Gastroesophageal sphincter (tissue), 4 donors: Measurements from ENCODE around the gene GALNT7. TPM values are rescaled to one million over a fixed set of nuclear protein-coding genes. Genes with fewer than 3 reads are reported as not detected.
A peak's percentile ranks its signal among the peaks of the same experiment; 100 is the strongest.

Experiments
- ATAC-seq: fragments of 150-250 bp; one replicate; pipeline ENCODE4 v1.9.1; 2016; ENCODE audit warnings: mild to moderate bottlenecking, moderate library complexity
- H3K27ac ChIP-seq, 4 donors: fragments of 200-600 bp; sonication (generic) in 3 of 4; 1 replicate in 3 of 4; 2 replicates in 1 of 4; pipeline ENCODE4 v1.5.1; 2016 to 2019
- H3K27me3 ChIP-seq: fragments of 200-600 bp; sonication (generic); one replicate; pipeline ENCODE4 v1.5.1; 2019
- H3K36me3 ChIP-seq, 2 donors: fragments of 200-600 bp; sonication (generic); one replicate each; pipeline ENCODE4 v1.5.1; 2019; ENCODE audit warnings: control low read depth in 1 of 2
- H3K4me1 ChIP-seq, 3 donors: fragments of 200-600 bp; sonication (generic); 1 replicate in 2 of 3; 2 replicates in 1 of 3; pipeline ENCODE4 v1.5.1; 2016 to 2019; ENCODE audit warnings: control low read depth in 2 of 3
- H3K4me3 ChIP-seq, 2 donors: fragments of 200-600 bp; sonication (generic); one replicate each; pipeline ENCODE4 v1.5.1; 2019; ENCODE audit warnings: mild to moderate bottlenecking in 1 of 2, moderate library complexity in 1 of 2
- H3K9me3 ChIP-seq, 3 donors: fragments of 200-600 bp; sonication (generic); one replicate each; pipeline ENCODE4 v1.5.1; 2017 to 2019; ENCODE audit warnings: control low read depth in 2 of 3
- EP300 ChIP-seq: sonication (generic); formaldehyde crosslinking; IDR thresholded peaks from one replicate; pipeline ENCODE4 v1.6.1; 2017; ENCODE audit warnings: antibody characterized with exemption, mild to moderate bottlenecking
- POLR2A ChIP-seq, 2 donors: fragments of 450-650 bp; IDR thresholded peaks; one replicate each; pipeline ENCODE4 v1.6.1; 2017; ENCODE audit warnings: antibody characterized with exemption in 2 of 2, mild to moderate bottlenecking in 2 of 2, moderate library complexity in 1 of 2
- POLR2AphosphoS5 ChIP-seq: sonication (generic); formaldehyde crosslinking; IDR thresholded peaks from one replicate; pipeline ENCODE4 v1.6.1; 2017; ENCODE audit warnings: antibody characterized with exemption
- WGBS, 2 donors: methylation state at CpG; one replicate each; pipeline ENCODE4 v1.1.5; 2018; ENCODE audit warnings: low coverage in 1 of 2; 5-methylcytosine and 5-hydroxymethylcytosine counted together
- total RNA-seq, 4 donors: library from RNA; depleted of rRNA; stranded (reverse); fragments of >200 nt; gene quantifications; one replicate each; pipeline ENCODE4 v1.1.0, GENCODE V29; 2016
- TF ChIP-seq, protein P1 (sequence below), 4 experiments: fragments of 200-600 bp in 2 of 4; fragments of 450-650 bp in 2 of 4; sonication (generic) in 1 of 4; IDR thresholded peaks; one replicate each; pipeline ENCODE4 v1.5.1; 2017 to 2019; ENCODE audit warnings: antibody characterized with exemption in 4 of 4, mild to moderate bottlenecking in 2 of 4, moderate library complexity in 2 of 4

Gene GALNT7
- total RNA-seq, 4 donors from 2014 or later = 13.7 to 30.3 (median 17.5) TPM

DNA sequence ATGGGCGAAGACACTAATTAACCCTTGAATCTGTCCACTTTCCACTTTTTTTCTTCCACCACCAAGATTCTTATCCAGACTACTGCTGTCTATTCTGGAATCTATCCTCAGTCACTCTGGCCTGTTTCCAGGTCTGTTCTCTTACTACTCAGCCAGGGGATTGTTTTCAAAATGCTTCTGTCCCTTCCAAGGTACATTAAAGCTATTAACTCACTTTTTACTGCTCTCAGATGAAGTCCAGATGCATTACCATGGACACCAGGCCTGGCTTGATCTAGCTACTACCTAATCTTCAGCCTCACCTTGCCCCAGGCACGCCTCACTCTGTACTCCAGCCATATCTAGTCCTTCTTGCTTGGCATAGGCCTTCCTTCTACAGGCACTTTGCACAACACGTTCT lies 66.4 kb downstream of the GALNT7 start:
- Histone ChIP-seq H3K9me3 (no peaks in the 10 kb centered on the region), H3K27me3 (no peaks in the 10 kb centered on the region), H3K36me3 (no peaks in the 10 kb centered on the region), H3K4me3 (no peak overlapping the region), H3K27ac (no peak overlapping the region), H3K4me1 (peaks cover 0 to 15% (median 0%) of the 10 kb centered on the region in 3 donors)
- ATAC-seq = no peak
- 79 to 95% methylated on average over 2 to 3 of the region's 3 CpGs for WGBS, 2 donors
- TF ChIP-seq, protein P1, sequence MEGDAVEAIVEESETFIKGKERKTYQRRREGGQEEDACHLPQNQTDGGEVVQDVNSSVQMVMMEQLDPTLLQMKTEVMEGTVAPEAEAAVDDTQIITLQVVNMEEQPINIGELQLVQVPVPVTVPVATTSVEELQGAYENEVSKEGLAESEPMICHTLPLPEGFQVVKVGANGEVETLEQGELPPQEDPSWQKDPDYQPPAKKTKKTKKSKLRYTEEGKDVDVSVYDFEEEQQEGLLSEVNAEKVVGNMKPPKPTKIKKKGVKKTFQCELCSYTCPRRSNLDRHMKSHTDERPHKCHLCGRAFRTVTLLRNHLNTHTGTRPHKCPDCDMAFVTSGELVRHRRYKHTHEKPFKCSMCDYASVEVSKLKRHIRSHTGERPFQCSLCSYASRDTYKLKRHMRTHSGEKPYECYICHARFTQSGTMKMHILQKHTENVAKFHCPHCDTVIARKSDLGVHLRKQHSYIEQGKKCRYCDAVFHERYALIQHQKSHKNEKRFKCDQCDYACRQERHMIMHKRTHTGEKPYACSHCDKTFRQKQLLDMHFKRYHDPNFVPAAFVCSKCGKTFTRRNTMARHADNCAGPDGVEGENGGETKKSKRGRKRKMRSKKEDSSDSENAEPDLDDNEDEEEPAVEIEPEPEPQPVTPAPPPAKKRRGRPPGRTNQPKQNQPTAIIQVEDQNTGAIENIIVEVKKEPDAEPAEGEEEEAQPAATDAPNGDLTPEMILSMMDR (IDR thresholded peaks at IDR 0.05) = no peak

GRCh38 chr4:173236301-173236700 lies 67.7 kb downstream of the GALNT7 start:
- no peaks in the 10 kb centered on the region for H3K36me3 ChIP-seq
- ATAC-seq = no peak
- no peak overlapping the region for H3K4me3 ChIP-seq
- H3K27ac ChIP-seq = no peak overlapping the region
- H3K4me1 ChIP-seq = peaks cover 0 to 15% (median 0%) of the 10 kb centered on the region in 3 donors
- no peaks in the 10 kb centered on the region for H3K27me3 ChIP-seq
- H3K9me3 ChIP-seq = no peaks in the 10 kb centered on the region
- WGBS, 2 donors = 29 to 50% methylated on average over 1 to 3 of the region's 3 CpGs
- TF ChIP-seq POLR2A (IDR thresholded peaks at IDR 0.05) (no peak), POLR2AphosphoS5 (no peak), EP300 (no peak)
- TF ChIP-seq, protein P1 (IDR thresholded peaks at IDR 0.05) = no peak

GRCh38 chr4:173237152-173237551 lies 68.5 kb downstream of the GALNT7 start:
- Histone ChIP-seq H3K36me3 (no peaks in the 10 kb centered on the region), H3K4me1 (peaks cover 0 to 15% (median 0%) of the 10 kb centered on the region in 3 donors), H3K9me3 (no peaks in the 10 kb centered on the region), H3K27me3 (no peaks in the 10 kb centered on the region), H3K27ac (no peak overlapping the region), H3K4me3 (no peak overlapping the region)
- no peak for ATAC-seq
- 17 to 33% methylated on average over 1 to 2 of the region's 2 CpGs for WGBS, 2 donors
- TF ChIP-seq, protein P1 (IDR thresholded peaks at IDR 0.05) = peak in 1 of 4 experiments; percentile 9
- TF ChIP-seq EP300 = no peak
- no peak for TF ChIP-seq POLR2AphosphoS5
- no peak for TF ChIP-seq POLR2A (IDR thresholded peaks at IDR 0.05)

DNA sequence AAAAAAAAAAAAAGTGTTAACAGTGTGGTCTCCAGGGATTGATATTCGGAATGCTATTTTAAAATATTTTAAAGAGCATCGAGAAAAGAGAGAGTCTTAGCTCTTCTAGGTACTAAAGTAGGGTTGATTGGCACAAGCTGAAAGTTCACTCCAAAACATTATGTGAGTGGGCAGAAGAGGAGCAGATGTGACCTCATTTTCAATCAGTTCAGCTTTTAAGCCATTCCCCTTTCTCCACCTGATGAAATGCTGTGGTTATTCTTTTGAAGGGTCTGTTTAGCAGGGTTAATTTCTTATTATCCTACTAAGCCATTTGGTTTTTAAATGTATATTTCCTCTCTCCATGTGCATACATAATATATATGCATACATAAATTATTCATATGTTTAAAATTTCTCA lies 69.2 kb downstream of the GALNT7 start:
- Histone ChIP-seq H3K27me3 (no peaks in the 10 kb centered on the region), H3K4me1 (peaks cover 0 to 15% (median 0%) of the 10 kb centered on the region in 3 donors), H3K27ac (no peak overlapping the region), H3K4me3 (no peak overlapping the region), H3K36me3 (no peaks in the 10 kb centered on the region), H3K9me3 (no peaks in the 10 kb centered on the region)
- TF ChIP-seq, protein P1 (IDR thresholded peaks at IDR 0.05) = no peak
- TF ChIP-seq EP300 (no peak), POLR2A (IDR thresholded peaks at IDR 0.05) (no peak), POLR2AphosphoS5 (no peak)
- no peak for ATAC-seq
- 72 to 94% methylated on average over 2 of the region's 2 CpGs for WGBS, 2 donors

DNA sequence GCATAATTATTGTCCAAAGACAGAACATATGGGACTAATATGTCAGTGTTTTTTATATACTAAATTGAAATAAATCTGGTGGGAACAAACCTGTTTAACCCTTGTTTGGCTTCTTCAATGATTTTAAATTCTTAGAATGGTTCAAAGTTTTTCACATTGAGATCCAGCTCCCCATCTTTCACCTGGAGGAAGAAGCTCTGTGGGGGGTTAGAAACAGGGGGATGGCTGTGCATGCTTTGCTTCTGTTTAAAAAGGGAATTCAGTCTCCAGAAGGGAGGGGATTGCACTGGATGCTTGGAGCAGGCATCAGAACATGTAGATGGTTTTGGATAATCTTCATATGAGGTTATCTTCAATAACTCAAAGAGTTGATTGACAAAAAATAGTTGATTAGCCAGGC lies 72.1 kb downstream of the GALNT7 start:
- TF ChIP-seq POLR2A (IDR thresholded peaks at IDR 0.05) = no peak
- TF ChIP-seq POLR2AphosphoS5 = no peak
- TF ChIP-seq EP300 = no peak
- TF ChIP-seq, protein P1 (IDR thresholded peaks at IDR 0.05) = no peak
- no peaks in the 10 kb centered on the region for H3K36me3 ChIP-seq
- no peak for ATAC-seq
- no peaks in the 10 kb centered on the region for H3K9me3 ChIP-seq
- H3K4me1 ChIP-seq = peaks cover 0 to 15% (median 0%) of the 10 kb centered on the region in 3 donors
- no peak overlapping the region for H3K27ac ChIP-seq
- H3K27me3 ChIP-seq = no peaks in the 10 kb centered on the region
- H3K4me3 ChIP-seq = no peak overlapping the region
